Ovary (tissue), 9 donors: ENCODE data around the gene APBA2. TPM values are rescaled to one million over a fixed set of nuclear protein-coding genes. Genes with fewer than 3 reads are reported as not detected.
"Not testable (repeated sequence)": the region's sequence is repeated elsewhere in the genome, so short reads cannot be mapped to it uniquely, and the experiment has no call there.

ENCODE experiments used
- DNase-seq, 5 donors: peaks; one replicate each; pipeline ENCODE4 v3.0.0-alpha.2; 2019 to 2020
- H3K27ac ChIP-seq, 2 donors: fragments of 200-600 bp; one replicate each; pipeline versions ENCODE4 v1.5.1 to v1.8.0; 2019 to 2022
- H3K27me3 ChIP-seq: fragments of 200-600 bp; one replicate; pipeline ENCODE4 v1.8.0; 2022
- H3K36me3 ChIP-seq: fragments of 200-600 bp; sonication (generic); one replicate; pipeline ENCODE4 v1.5.1; 2019
- H3K4me1 ChIP-seq: one replicate; pipeline ENCODE4 v1.8.1; 2013; ENCODE audit warnings: mild to moderate bottlenecking, moderate library complexity; ENCODE audit not compliant: insufficient read depth
- H3K4me3 ChIP-seq: fragments of 200-600 bp; sonication (generic); one replicate; pipeline ENCODE4 v1.5.1; 2017
- H3K9me3 ChIP-seq, 2 donors: fragments of 200-600 bp in 1 of 2; sonication (generic) in 1 of 2; one replicate each; pipeline versions ENCODE4 v1.5.1 to v1.8.1; 2013 to 2019; ENCODE audit warnings: mild to moderate bottlenecking in 1 of 2, moderate library complexity in 1 of 2
- CTCF ChIP-seq, 3 donors: fragments of 450-650 bp in 2 of 3; fragments of 200-600 bp in 1 of 3; IDR thresholded peaks; one replicate each; pipeline versions ENCODE4 v1.5.1 to v1.8.0; 2016 to 2022; ENCODE audit warnings: antibody characterized with exemption in 3 of 3, mild to moderate bottlenecking in 1 of 3
- EP300 ChIP-seq: sonication (generic); formaldehyde crosslinking; IDR thresholded peaks from one replicate; pipeline ENCODE4 v1.6.1; 2017; ENCODE audit warnings: antibody characterized with exemption
- POLR2A ChIP-seq: fragments of 450-650 bp; IDR thresholded peaks from one replicate; pipeline ENCODE4 v1.6.1; 2017; ENCODE audit warnings: antibody characterized with exemption, mild to moderate bottlenecking, moderate library complexity
- WGBS, 3 donors: extraction: QIAGEN DNeasy Blood & Tissue Kit in 1 of 3; methylation state at CpG; one replicate each; pipeline versions ENCODE4 v1.1.5 to v1.1.7; 2013 to 2017; 5-methylcytosine and 5-hydroxymethylcytosine counted together
- intact Hi-C, 4 donors: fragments of 100-400 bp; cut with DNase I; formaldehyde crosslinking; loops; one replicate each; pipeline versions ENCODE4 v1.11.0 to v1.15.1; 2022 to 2023
- polyA plus RNA-seq, 2 donors: library from polyadenylated mRNA; stranded (reverse); fragments of 200-250 nt in 1 of 2; fragments of 350-450 nt in 1 of 2; fragmentation: Illumina TruSeq in 1 of 2; extraction: RNeasy Lipid Tissue Mini Kit (QIAGEN cat#74804) in 1 of 2; gene quantifications; one replicate each; pipeline ENCODE4 v1.2.3, GENCODE V29; 2013 to 2014
- total RNA-seq, 7 donors: library from RNA; depleted of rRNA in 2 of 7; stranded (reverse); fragments of >200 nt in 2 of 7; fragmentation: NEBNext Ultra II Directional in 3 of 7; extraction: Animal tissue kit (Norgen Biotek cat#: 25700) in 3 of 7; gene quantifications; one replicate each; pipeline versions ENCODE4 v1.1.0 to v1.2.4, GENCODE V29; 2016 to 2023
- donor health status: DM: no; HTN: no; CAD: no; lungs with moderate emphysema.
- donor health status: DM: no; HTN: no; CAD: no.
- donor health status: Bipolar disorder and iron deficiency.
- donor health status: DM: yes; HTN: yes; CAD: no.
- donor health status: DM: no; HTN: no; CAD: no.
- donor health status: DM: yes; HTN: yes; CAD: no.

Gene APBA2
- total and polyA plus RNA-seq, 9 donors, result 0.53 to 3.1 (median 1.4) TPM

GRCh38 chr15:29018120-29018805, 132.5 kb downstream of the APBA2 start:
- no peaks in the 10 kb centered on the region for H3K4me1 ChIP-seq
- H3K27ac ChIP-seq, result no peak overlapping the region
- H3K9me3 ChIP-seq, result no peaks in the 10 kb centered on the region
- no peak overlapping the region for H3K4me3 ChIP-seq
- no peaks in the 10 kb centered on the region for H3K36me3 ChIP-seq
- intact Hi-C loops, result no loop called here
- DNase-seq, result no peak
- no peak for TF ChIP-seq CTCF (IDR thresholded peaks at IDR 0.05)
- WGBS, 3 donors, result 89 to 93% (median 91%) methylated on average over 8 of the region's 8 CpGs
- H3K27me3 ChIP-seq, result no peaks in the 10 kb centered on the region

GRCh38 chr15:29018995-29019976, 133.5 kb downstream of the APBA2 start:
- Histone ChIP-seq H3K36me3 (no peaks in the 10 kb centered on the region), H3K27me3 (no peaks in the 10 kb centered on the region), H3K4me1 (no peaks in the 10 kb centered on the region), H3K27ac (no peak overlapping the region), H3K9me3 (no peaks in the 10 kb centered on the region), H3K4me3 (no peak overlapping the region)
- TF ChIP-seq EP300 (no peak), CTCF (IDR thresholded peaks at IDR 0.05) (no peak), POLR2A (no peak)
- 61 to 62% (median 61%) methylated on average over 9 of the region's 9 CpGs for WGBS, 3 donors
- DNase-seq, result no peak
- intact Hi-C loops, result no loop called here

- intact Hi-C loops, result no loop called here
- Histone ChIP-seq H3K27me3 (no peaks in the 10 kb centered on the region), H3K4me1 (no peaks in the 10 kb centered on the region), H3K27ac (no peak overlapping the region), H3K4me3 (no peak overlapping the region), H3K36me3 (no peaks in the 10 kb centered on the region), H3K9me3 (no peaks in the 10 kb centered on the region)
- no peak for DNase-seq
- no peak for TF ChIP-seq POLR2A
- TF ChIP-seq EP300, result no peak
- TF ChIP-seq CTCF (IDR thresholded peaks at IDR 0.05), result no peak
- 61 to 72% (median 65%) methylated on average over 7 of the region's 7 CpGs for WGBS, 3 donors
These were observed 136.1 kb downstream of the APBA2 start for GRCh38 chr15:29021857-29022256.

GRCh38 chr15:29024662-29025061, 138.9 kb downstream of the APBA2 start:
- no peak for DNase-seq
- no peak overlapping the region for H3K27ac ChIP-seq
- no peak for TF ChIP-seq CTCF (IDR thresholded peaks at IDR 0.05)
- no peak for TF ChIP-seq POLR2A
- no peak for TF ChIP-seq EP300
- H3K4me1 ChIP-seq, result no peaks in the 10 kb centered on the region
- no peaks in the 10 kb centered on the region for H3K36me3 ChIP-seq
- intact Hi-C loops, result no loop called here
- no peaks in the 10 kb centered on the region for H3K27me3 ChIP-seq
- H3K9me3 ChIP-seq, result no peaks in the 10 kb centered on the region
- H3K4me3 ChIP-seq, result no peak overlapping the region
- 70 to 75% (median 75%) methylated on average over 5 of the region's 5 CpGs for WGBS, 3 donors

- DNase-seq, H3K36me3 ChIP-seq, intact Hi-C loops, H3K4me1 ChIP-seq, H3K4me3 ChIP-seq, H3K27ac ChIP-seq, H3K9me3 ChIP-seq, H3K27me3 ChIP-seq: not testable (repeated sequence)
- 91 to 96% (median 95%) methylated on average over 17 of the region's 17 CpGs for WGBS, 3 donors
These were observed 139.6 kb downstream of the APBA2 start for GRCh38 chr15:29025411-29025810.

- H3K27ac ChIP-seq, H3K27me3 ChIP-seq, H3K9me3 ChIP-seq, H3K4me1 ChIP-seq, intact Hi-C loops, H3K36me3 ChIP-seq, DNase-seq, H3K4me3 ChIP-seq: not testable (repeated sequence)
These were observed 142.4 kb downstream of the APBA2 start for GRCh38 chr15:29028158-29028557.
